DND-41 (cell line): Measurements from ENCODE around the gene SLC2A14.
"Not testable (repeated sequence)": the region's sequence is repeated elsewhere in the genome, so short reads cannot be mapped to it uniquely, and the experiment has no call there.

Source experiments
- ATAC-seq: fragments of 200-7000 bp; cut with Tn5 transposase; 3 replicates; pipeline ENCODE4 v1.9.1; 2021; ENCODE audit warnings: low read depth; ENCODE audit not compliant: insufficient read depth
- DNase-seq: peaks from one replicate; pipeline ENCODE4 v3.0.0-alpha.2; 2020
- H2AFZ ChIP-seq: 2 replicates; pipeline ENCODE4 v1.6.0; 2012; ENCODE audit warnings: low read depth, low read length
- H3K27ac ChIP-seq: 2 replicates; pipeline ENCODE4 v1.5.1; 2012; ENCODE audit warnings: low read length, inconsistent platforms
- H3K27me3 ChIP-seq: fragments of 200-600 bp; sonication (generic); 2 replicates; pipeline ENCODE4 v1.6.0; 2012; ENCODE audit warnings: low read length, mild to moderate bottlenecking, inconsistent platforms; ENCODE audit not compliant: insufficient read depth, poor library complexity
- H3K36me3 ChIP-seq: 2 replicates; pipeline ENCODE4 v1.5.1; 2012; ENCODE audit warnings: low read length, inconsistent platforms; ENCODE audit not compliant: insufficient read depth
- H3K4me1 ChIP-seq: 2 replicates; pipeline ENCODE4 v1.5.1; 2012; ENCODE audit warnings: mild to moderate bottlenecking, low read length; ENCODE audit not compliant: insufficient read depth
- H3K4me2 ChIP-seq: 2 replicates; pipeline ENCODE4 v1.6.0; 2012; ENCODE audit warnings: mild to moderate bottlenecking, moderate library complexity, low read length, inconsistent platforms; ENCODE audit not compliant: insufficient read depth
- H3K4me3 ChIP-seq, 2 experiments: fragments of 200-600 bp in 1 of 2; shearing (Covaris generic) in 1 of 2; 2 replicates each; pipeline ENCODE4 v1.5.1; 2012 to 2016; ENCODE audit warnings: inconsistent platforms in 2 of 2, low read length in 2 of 2, mild to moderate bottlenecking in 2 of 2, low read depth in 1 of 2, moderate library complexity in 1 of 2
- H3K79me2 ChIP-seq: 2 replicates; pipeline ENCODE4 v1.6.0; 2012; ENCODE audit warnings: low read length, inconsistent platforms; ENCODE audit not compliant: insufficient read depth
- H3K9ac ChIP-seq: 2 replicates; pipeline ENCODE4 v1.6.0; 2012; ENCODE audit warnings: low read depth, mild to moderate bottlenecking, inconsistent platforms, low read length, moderate library complexity
- H3K9me3 ChIP-seq: 2 replicates; pipeline ENCODE4 v1.5.1; 2012; ENCODE audit warnings: low read length, moderate library complexity, mild to moderate bottlenecking, inconsistent platforms; ENCODE audit not compliant: insufficient read depth, severe bottlenecking
- H4K20me1 ChIP-seq: 2 replicates; pipeline ENCODE4 v1.6.0; 2012; ENCODE audit warnings: low read length; ENCODE audit not compliant: insufficient read depth
- EZH2 ChIP-seq: IDR thresholded peaks from 3 replicates; pipeline ENCODE4 v1.6.1; 2012; ENCODE audit warnings: borderline replicate concordance, low read depth, mild to moderate bottlenecking, moderate library complexity, low read length, inconsistent platforms; ENCODE audit not compliant: severe bottlenecking
- TF ChIP-seq, protein P1 (sequence below): IDR thresholded peaks from 2 replicates; pipeline ENCODE4 v1.5.1; 2012; ENCODE audit warnings: borderline replicate concordance, low read length, moderate library complexity, mild to moderate bottlenecking; ENCODE audit not compliant: poor library complexity, severe bottlenecking; ENCODE audit errors: extremely low read depth

Gene SLC2A14

GRCh38 chr12:7787574-7788293 lies 85.0 kb downstream of the SLC2A14 start:
- DNase-seq = no peak
- Histone ChIP-seq H3K36me3 (no peaks in the 10 kb centered on the region), H4K20me1 (no peaks in the 10 kb centered on the region), H3K9me3 (no peaks in the 10 kb centered on the region), H2AFZ (no peak overlapping the region), H3K27me3 (no peaks in the 10 kb centered on the region), H3K4me1 (no peaks in the 10 kb centered on the region), H3K27ac (no peak overlapping the region), H3K4me3 (no peak overlapping the region), H3K9ac (no peak overlapping the region), H3K79me2 (no peaks in the 10 kb centered on the region), H3K4me2 (no peak overlapping the region)
- no peak for TF ChIP-seq EZH2
- TF ChIP-seq, protein P1, sequence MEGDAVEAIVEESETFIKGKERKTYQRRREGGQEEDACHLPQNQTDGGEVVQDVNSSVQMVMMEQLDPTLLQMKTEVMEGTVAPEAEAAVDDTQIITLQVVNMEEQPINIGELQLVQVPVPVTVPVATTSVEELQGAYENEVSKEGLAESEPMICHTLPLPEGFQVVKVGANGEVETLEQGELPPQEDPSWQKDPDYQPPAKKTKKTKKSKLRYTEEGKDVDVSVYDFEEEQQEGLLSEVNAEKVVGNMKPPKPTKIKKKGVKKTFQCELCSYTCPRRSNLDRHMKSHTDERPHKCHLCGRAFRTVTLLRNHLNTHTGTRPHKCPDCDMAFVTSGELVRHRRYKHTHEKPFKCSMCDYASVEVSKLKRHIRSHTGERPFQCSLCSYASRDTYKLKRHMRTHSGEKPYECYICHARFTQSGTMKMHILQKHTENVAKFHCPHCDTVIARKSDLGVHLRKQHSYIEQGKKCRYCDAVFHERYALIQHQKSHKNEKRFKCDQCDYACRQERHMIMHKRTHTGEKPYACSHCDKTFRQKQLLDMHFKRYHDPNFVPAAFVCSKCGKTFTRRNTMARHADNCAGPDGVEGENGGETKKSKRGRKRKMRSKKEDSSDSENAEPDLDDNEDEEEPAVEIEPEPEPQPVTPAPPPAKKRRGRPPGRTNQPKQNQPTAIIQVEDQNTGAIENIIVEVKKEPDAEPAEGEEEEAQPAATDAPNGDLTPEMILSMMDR = no peak
- ATAC-seq = no peak

GRCh38 chr12:7784701-7785100 lies 88.0 kb downstream of the SLC2A14 start:
- no peaks in the 10 kb centered on the region for H3K4me1 ChIP-seq
- no peak for DNase-seq
- no peaks in the 10 kb centered on the region for H4K20me1 ChIP-seq
- no peak overlapping the region for H3K4me3 ChIP-seq
- H3K36me3 ChIP-seq = no peaks in the 10 kb centered on the region
- no peaks in the 10 kb centered on the region for H3K79me2 ChIP-seq
- no peaks in the 10 kb centered on the region for H3K9me3 ChIP-seq
- H3K9ac ChIP-seq = no peak overlapping the region
- no peak for TF ChIP-seq EZH2
- TF ChIP-seq, protein P1 = no peak
- H3K4me2 ChIP-seq = no peak overlapping the region
- H3K27me3 ChIP-seq = no peaks in the 10 kb centered on the region
- H2AFZ ChIP-seq = no peak overlapping the region
- no peak for ATAC-seq
- no peak overlapping the region for H3K27ac ChIP-seq

- H3K79me2 ChIP-seq, H3K4me1 ChIP-seq, H3K36me3 ChIP-seq, H4K20me1 ChIP-seq, H3K27me3 ChIP-seq, H3K9ac ChIP-seq, ATAC-seq, H3K27ac ChIP-seq, H2AFZ ChIP-seq, DNase-seq, H3K4me3 ChIP-seq, H3K9me3 ChIP-seq, H3K4me2 ChIP-seq: not testable (repeated sequence)
These were observed 89.3 kb downstream of the SLC2A14 start for GRCh38 chr12:7783433-7783832.

DNA sequence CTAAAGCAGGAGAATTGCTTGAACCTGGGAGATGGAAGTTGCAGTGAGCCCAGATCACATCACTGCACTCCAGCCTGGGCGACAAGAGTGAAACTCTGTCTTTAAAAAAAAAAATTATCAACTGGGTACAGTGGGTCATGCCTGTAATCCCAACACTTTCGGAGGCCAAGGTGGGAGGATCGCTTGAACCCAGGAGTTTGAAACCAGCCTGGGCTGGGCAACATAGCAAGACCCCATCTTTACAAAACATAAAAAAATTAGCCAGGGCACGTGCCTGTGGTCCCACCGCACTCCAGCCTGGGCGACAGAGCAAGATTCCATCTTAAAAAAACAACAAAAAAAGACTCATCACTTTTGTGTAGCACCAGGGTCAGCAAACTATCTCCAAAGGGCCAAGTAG lies 90.7 kb downstream of the SLC2A14 start:
- H3K27ac ChIP-seq = no peak overlapping the region
- H3K36me3 ChIP-seq = no peaks in the 10 kb centered on the region
- no peaks in the 10 kb centered on the region for H4K20me1 ChIP-seq
- no peak overlapping the region for H3K4me3 ChIP-seq
- DNase-seq = no peak
- TF ChIP-seq EZH2 = no peak
- TF ChIP-seq, protein P1 = no peak
- no peak overlapping the region for H3K4me2 ChIP-seq
- H3K9me3 ChIP-seq = no peaks in the 10 kb centered on the region
- no peaks in the 10 kb centered on the region for H3K79me2 ChIP-seq
- no peak overlapping the region for H2AFZ ChIP-seq
- H3K27me3 ChIP-seq = no peaks in the 10 kb centered on the region
- no peak for ATAC-seq
- H3K9ac ChIP-seq = no peak overlapping the region
- no peaks in the 10 kb centered on the region for H3K4me1 ChIP-seq
